Neural crest cell (in vitro differentiated cells): ENCODE data around the gene UBL5. TPM values are rescaled to one million over a fixed set of nuclear protein-coding genes. Genes with fewer than 3 reads are reported as not detected.

Experiments
- DNase-seq: peaks from one replicate; pipeline ENCODE4 v3.0.0; 2021; ENCODE audit warnings: low read depth, mixed read lengths, low spot score
- H3K27ac Mint-ChIP-seq: one replicate; pipeline ENCODE4 v1.8.0; 2021; ENCODE audit warnings: mild to moderate bottlenecking, mixed read lengths; ENCODE audit not compliant: unreplicated experiment
- H3K27me3 Mint-ChIP-seq: 2 replicates; pipeline ENCODE4 v1.8.0; 2021; ENCODE audit warnings: low read depth, mild to moderate bottlenecking, mixed read lengths
- H3K36me3 Mint-ChIP-seq: 2 replicates; pipeline ENCODE4 v1.8.0; 2021; ENCODE audit warnings: low read depth, mild to moderate bottlenecking, mixed read lengths
- H3K4me1 Mint-ChIP-seq: 2 replicates; pipeline ENCODE4 v1.8.0; 2021; ENCODE audit warnings: mixed read lengths
- H3K4me3 Mint-ChIP-seq: one replicate; pipeline ENCODE4 v1.8.0; 2021; ENCODE audit warnings: mild to moderate bottlenecking, mixed read lengths
- H3K9me3 Mint-ChIP-seq: 2 replicates; pipeline ENCODE4 v1.8.0; 2021; ENCODE audit warnings: mixed read lengths
- total RNA-seq: library from RNA; stranded (reverse); gene quantifications from 2 replicates; pipeline ENCODE4 v1.2.1, GENCODE V29; 2021
- TF ChIP-seq, protein P1 (sequence below): fragments of 200-600 bp; sonication (generic); conservative IDR thresholded peaks from 2 replicates; pipeline ENCODE4 v1.5.0; 2021; ENCODE audit warnings: antibody characterized with exemption, mild to moderate bottlenecking

The UBL5 gene
- total RNA-seq, 1 donor from 2014 or later = 366 TPM

- Mint-ChIP-seq H3K27me3 (no peaks in the 10 kb centered on the region), H3K9me3 (no peaks in the 10 kb centered on the region), H3K4me1 (peaks cover 5% of the 10 kb centered on the region), H3K36me3 (no peaks in the 10 kb centered on the region), H3K27ac (no peak overlapping the region), H3K4me3 (no peak overlapping the region)
- DNase-seq = no peak
- TF ChIP-seq, protein P1, sequence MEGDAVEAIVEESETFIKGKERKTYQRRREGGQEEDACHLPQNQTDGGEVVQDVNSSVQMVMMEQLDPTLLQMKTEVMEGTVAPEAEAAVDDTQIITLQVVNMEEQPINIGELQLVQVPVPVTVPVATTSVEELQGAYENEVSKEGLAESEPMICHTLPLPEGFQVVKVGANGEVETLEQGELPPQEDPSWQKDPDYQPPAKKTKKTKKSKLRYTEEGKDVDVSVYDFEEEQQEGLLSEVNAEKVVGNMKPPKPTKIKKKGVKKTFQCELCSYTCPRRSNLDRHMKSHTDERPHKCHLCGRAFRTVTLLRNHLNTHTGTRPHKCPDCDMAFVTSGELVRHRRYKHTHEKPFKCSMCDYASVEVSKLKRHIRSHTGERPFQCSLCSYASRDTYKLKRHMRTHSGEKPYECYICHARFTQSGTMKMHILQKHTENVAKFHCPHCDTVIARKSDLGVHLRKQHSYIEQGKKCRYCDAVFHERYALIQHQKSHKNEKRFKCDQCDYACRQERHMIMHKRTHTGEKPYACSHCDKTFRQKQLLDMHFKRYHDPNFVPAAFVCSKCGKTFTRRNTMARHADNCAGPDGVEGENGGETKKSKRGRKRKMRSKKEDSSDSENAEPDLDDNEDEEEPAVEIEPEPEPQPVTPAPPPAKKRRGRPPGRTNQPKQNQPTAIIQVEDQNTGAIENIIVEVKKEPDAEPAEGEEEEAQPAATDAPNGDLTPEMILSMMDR = no peak
These were observed 50.2 kb downstream of the UBL5 start for GRCh38 chr19:9877780-9878510.

GRCh38 chr19:9878511-9879196 is 50.9 kb downstream of the UBL5 start:
- Mint-ChIP-seq H3K27ac (no peak overlapping the region), H3K36me3 (no peaks in the 10 kb centered on the region), H3K4me3 (no peak overlapping the region), H3K27me3 (no peaks in the 10 kb centered on the region), H3K4me1 (peaks cover 8% of the 10 kb centered on the region), H3K9me3 (no peaks in the 10 kb centered on the region)
- TF ChIP-seq, protein P1 = no peak
- no peak for DNase-seq

Other genes with a start within 250 kb of the UBL5 start
- 71.1 and 78.7 TPM in 2 replicates for gene ZNF121, start 243.4 kb upstream of the UBL5 start, total RNA-seq
- 57.7 and 63.9 TPM in 2 replicates for gene ZNF561, start 206.7 kb upstream of the UBL5 start, total RNA-seq
- gene ZNF562, start 152.8 kb upstream of the UBL5 start, total RNA-seq = 23.3 and 25.8 TPM in 2 replicates
- 7.6 and 11.0 TPM in 2 replicates for gene ZNF846, start 59.2 kb upstream of the UBL5 start, total RNA-seq
- 32.7 and 33.1 TPM in 2 replicates for gene FBXL12, start 8.8 kb upstream of the UBL5 start, total RNA-seq
- gene PIN1, start 7.4 kb downstream of the UBL5 start, total RNA-seq = 117 and 127 TPM in 2 replicates
- 6.8 and 7.3 TPM in 2 replicates for gene OLFM2, start 108.6 kb downstream of the UBL5 start, total RNA-seq
- 0.61 and 0.86 TPM in 2 replicates for gene COL5A3, start 182.6 kb downstream of the UBL5 start, total RNA-seq
- gene RDH8, start 185.6 kb downstream of the UBL5 start, total RNA-seq = not detected in 2 replicates